Ishikawa (cell line): ENCODE measurements around the gene CELA1.

Experiments
- CEBPB ChIP-seq: IDR thresholded peaks from 2 replicates; pipeline ENCODE4 v1.6.1; 2012
- CREB1 ChIP-seq: IDR thresholded peaks from 2 replicates; pipeline ENCODE4 v1.6.1; 2012; ENCODE audit warnings: low read depth
- EGR1 ChIP-seq: IDR thresholded peaks from 2 replicates; pipeline ENCODE4 v1.6.1; 2012
- EP300 ChIP-seq: IDR thresholded peaks from 2 replicates; pipeline ENCODE4 v1.6.1; 2012; ENCODE audit warnings: borderline replicate concordance
- FOXM1 ChIP-seq: IDR thresholded peaks from 2 replicates; pipeline ENCODE4 v1.6.1; 2012; ENCODE audit warnings: low read depth, borderline replicate concordance
- NFIC ChIP-seq: IDR thresholded peaks from 2 replicates; pipeline ENCODE4 v1.6.1; 2012
- RAD21 ChIP-seq: IDR thresholded peaks from 2 replicates; pipeline ENCODE4 v1.6.1; 2012; ENCODE audit warnings: low read depth
- TAF1 ChIP-seq: IDR thresholded peaks from 2 replicates; pipeline ENCODE4 v1.6.1; 2012; ENCODE audit warnings: low read depth, mild to moderate bottlenecking
- TCF12 ChIP-seq: IDR thresholded peaks from 2 replicates; pipeline ENCODE4 v1.6.1; 2012; ENCODE audit warnings: low read depth
- TEAD4 ChIP-seq: IDR thresholded peaks from 2 replicates; pipeline ENCODE4 v1.6.1; 2012
- YY1 ChIP-seq: IDR thresholded peaks from 2 replicates; pipeline ENCODE4 v1.6.1; 2012; ENCODE audit warnings: low read depth
- ZBTB7A ChIP-seq: IDR thresholded peaks from 2 replicates; pipeline ENCODE4 v1.6.1; 2012; ENCODE audit warnings: low read depth
- TF ChIP-seq, protein P1 (sequence below): IDR thresholded peaks from 2 replicates; pipeline ENCODE4 v1.6.1; 2012
- TF ChIP-seq, protein P2 (sequence below): IDR thresholded peaks from 2 replicates; pipeline ENCODE4 v1.6.1; 2012
- TF ChIP-seq, protein P3 (sequence below): IDR thresholded peaks from 2 replicates; pipeline ENCODE4 v1.6.1; 2012; ENCODE audit warnings: low read depth, mild to moderate bottlenecking

The CELA1 gene

DNA sequence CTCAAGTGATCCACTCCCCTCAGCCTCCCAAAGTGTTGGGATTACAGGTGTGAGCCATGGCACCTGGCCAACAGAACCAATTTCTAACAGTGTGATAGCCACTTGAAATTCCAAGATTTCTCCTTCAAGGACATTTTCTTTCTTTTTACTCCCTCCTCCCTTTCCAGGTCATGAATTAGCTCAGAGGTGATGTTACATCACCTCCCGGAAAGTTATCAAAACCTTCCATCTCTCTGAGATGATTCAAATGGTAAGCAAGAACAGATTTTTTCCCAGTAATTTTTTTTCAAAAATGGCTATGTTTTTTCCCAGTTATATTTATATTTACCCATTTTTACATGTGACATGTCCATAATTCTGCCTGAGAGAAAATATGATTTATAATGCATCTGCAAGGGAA is 60.6 kb downstream of the CELA1 start:
- TF ChIP-seq RAD21 (no peak), TAF1 (no peak), EP300 (no peak), CEBPB (no peak), YY1 (no peak), EGR1 (no peak), TCF12 (no peak), FOXM1 (no peak), TEAD4 (no peak), NFIC (no peak), ZBTB7A (no peak), CREB1 (no peak)
- TF ChIP-seq, protein P1, sequence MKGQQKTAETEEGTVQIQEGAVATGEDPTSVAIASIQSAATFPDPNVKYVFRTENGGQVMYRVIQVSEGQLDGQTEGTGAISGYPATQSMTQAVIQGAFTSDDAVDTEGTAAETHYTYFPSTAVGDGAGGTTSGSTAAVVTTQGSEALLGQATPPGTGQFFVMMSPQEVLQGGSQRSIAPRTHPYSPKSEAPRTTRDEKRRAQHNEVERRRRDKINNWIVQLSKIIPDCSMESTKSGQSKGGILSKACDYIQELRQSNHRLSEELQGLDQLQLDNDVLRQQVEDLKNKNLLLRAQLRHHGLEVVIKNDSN, result no peak
- TF ChIP-seq, protein P2, sequence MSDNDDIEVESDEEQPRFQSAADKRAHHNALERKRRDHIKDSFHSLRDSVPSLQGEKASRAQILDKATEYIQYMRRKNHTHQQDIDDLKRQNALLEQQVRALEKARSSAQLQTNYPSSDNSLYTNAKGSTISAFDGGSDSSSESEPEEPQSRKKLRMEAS, result no peak
- TF ChIP-seq, protein P3, sequence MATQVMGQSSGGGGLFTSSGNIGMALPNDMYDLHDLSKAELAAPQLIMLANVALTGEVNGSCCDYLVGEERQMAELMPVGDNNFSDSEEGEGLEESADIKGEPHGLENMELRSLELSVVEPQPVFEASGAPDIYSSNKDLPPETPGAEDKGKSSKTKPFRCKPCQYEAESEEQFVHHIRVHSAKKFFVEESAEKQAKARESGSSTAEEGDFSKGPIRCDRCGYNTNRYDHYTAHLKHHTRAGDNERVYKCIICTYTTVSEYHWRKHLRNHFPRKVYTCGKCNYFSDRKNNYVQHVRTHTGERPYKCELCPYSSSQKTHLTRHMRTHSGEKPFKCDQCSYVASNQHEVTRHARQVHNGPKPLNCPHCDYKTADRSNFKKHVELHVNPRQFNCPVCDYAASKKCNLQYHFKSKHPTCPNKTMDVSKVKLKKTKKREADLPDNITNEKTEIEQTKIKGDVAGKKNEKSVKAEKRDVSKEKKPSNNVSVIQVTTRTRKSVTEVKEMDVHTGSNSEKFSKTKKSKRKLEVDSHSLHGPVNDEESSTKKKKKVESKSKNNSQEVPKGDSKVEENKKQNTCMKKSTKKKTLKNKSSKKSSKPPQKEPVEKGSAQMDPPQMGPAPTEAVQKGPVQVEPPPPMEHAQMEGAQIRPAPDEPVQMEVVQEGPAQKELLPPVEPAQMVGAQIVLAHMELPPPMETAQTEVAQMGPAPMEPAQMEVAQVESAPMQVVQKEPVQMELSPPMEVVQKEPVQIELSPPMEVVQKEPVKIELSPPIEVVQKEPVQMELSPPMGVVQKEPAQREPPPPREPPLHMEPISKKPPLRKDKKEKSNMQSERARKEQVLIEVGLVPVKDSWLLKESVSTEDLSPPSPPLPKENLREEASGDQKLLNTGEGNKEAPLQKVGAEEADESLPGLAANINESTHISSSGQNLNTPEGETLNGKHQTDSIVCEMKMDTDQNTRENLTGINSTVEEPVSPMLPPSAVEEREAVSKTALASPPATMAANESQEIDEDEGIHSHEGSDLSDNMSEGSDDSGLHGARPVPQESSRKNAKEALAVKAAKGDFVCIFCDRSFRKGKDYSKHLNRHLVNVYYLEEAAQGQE, result no peak

DNA sequence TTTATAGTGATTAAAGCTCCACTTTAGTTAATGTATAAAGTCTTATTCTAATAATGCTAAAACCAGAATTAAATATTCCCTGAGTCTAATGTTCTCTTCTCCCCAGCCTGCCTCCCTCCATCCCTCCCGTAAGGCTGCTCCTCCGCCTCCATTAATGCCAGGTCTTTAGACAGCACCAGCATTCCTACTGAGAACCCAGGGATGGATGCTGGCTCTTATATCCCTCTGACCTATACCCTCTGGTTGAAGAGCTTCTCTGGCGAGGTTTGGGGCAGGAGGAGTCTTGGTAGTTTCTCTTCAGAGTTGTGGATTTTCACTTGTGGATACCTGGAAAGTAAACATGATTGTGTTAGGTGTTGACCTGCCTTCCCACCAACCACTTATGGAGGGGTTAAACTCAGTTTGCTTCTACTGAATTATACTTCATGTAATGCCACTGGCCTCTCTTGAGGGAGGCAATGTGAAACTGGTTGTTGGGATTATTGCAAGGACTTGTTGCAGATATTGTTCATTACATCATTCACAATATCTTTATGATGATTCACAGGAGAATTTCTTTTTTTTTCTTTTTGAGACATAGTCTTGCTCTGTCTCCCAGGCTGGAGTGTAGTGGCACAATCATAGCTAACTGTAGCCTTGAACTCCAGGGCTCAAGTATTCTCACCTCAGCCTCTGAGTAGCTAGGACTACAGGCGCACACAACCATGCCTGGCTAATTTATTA is 65.1 kb downstream of the CELA1 start:
- TF ChIP-seq FOXM1 (no peak), TEAD4 (no peak)
